ENCODE results near the gene BRAF. TPM values are rescaled to one million over a fixed set of nuclear protein-coding genes. Genes with fewer than 3 reads are reported as not detected.
A peak's percentile ranks its signal among the peaks of the same experiment; 100 is the strongest.
"Not testable (repeated sequence)": the region's sequence is repeated elsewhere in the genome, so short reads cannot be mapped to it uniquely, and the experiment has no call there.

The BRAF gene
- total RNA-seq, 2 experiments from 2014 or later: 25.1 to 33.3 TPM

GRCh38 chr7:140673063-140673773 lies 251.5 kb downstream of the BRAF start:
- Mint-ChIP-seq H3K27me3 (peaks cover 2% of the 10 kb centered on the region), H3K9me3 (ENCODE audit: low read depth) (no peaks in the 10 kb centered on the region), H3K4me1 (peaks cover 33% of the 10 kb centered on the region), H3K4me3 (peak overlapping the region; percentile 79), H3K36me3 (peaks cover 3% of the 10 kb centered on the region), H3K27ac (peak overlapping the region; percentile 78)
- ATAC-seq (peak; percentile 84), DNase-seq (peak; percentile 70)
- CTCF ChIA-PET: interaction anchor here (1.0 to 1.6 kb wide), 2 partner anchors 23 to 340 kb away, joined by 4 to 8 read pairs; partner anchors contain the start of gene NDUFB2

GRCh38 chr7:140672382-140673062 lies 252.2 kb downstream of the BRAF start, which contains the start of gene ADCK2:
Gene ADCK2 (plus strand): TSS chr7:140672945. CDS start chr7:140673331, 386 bp downstream.
- CTCF ChIA-PET: interaction anchor here (1.0 kb wide), 1 partner anchor 24 kb away, joined by 4 read pairs; the partner anchor contains the start of gene NDUFB2
- no peaks in the 10 kb centered on the region for H3K9me3 Mint-ChIP-seq (ENCODE audit: low read depth)
- H3K4me3 Mint-ChIP-seq: peak within 1 kb of the TSS; percentile 79
- peaks cover 5% of the 10 kb centered on the region for H3K27me3 Mint-ChIP-seq
- H3K36me3 Mint-ChIP-seq: peaks cover 3% of the 10 kb centered on the region
- peak; percentile 71 for DNase-seq
- peak within 1 kb of the TSS; percentile 78 for H3K27ac Mint-ChIP-seq
- peaks cover 33% of the 10 kb centered on the region for H3K4me1 Mint-ChIP-seq
- peak; percentile 81 for ATAC-seq

- DNase-seq (no peak), ATAC-seq (no peak)
- no peaks in the 10 kb centered on the region for H3K9me3 Mint-ChIP-seq (ENCODE audit: low read depth)
- no peak overlapping the region for H3K27ac Mint-ChIP-seq
- H3K27me3 Mint-ChIP-seq: peaks cover 5% of the 10 kb centered on the region
- CTCF ChIA-PET: no interaction called here
- peak overlapping the region; percentile 79 for H3K4me3 Mint-ChIP-seq
- peaks cover 33% of the 10 kb centered on the region for H3K4me1 Mint-ChIP-seq
- H3K36me3 Mint-ChIP-seq: peaks cover 3% of the 10 kb centered on the region
Measured at GRCh38 chr7:140671966-140672365, 252.8 kb downstream of the BRAF start.

GRCh38 chr7:140670343-140670935 lies 254.3 kb downstream of the BRAF start:
- ATAC-seq (no peak), DNase-seq (no peak)
- CTCF ChIA-PET: no interaction called here
- H3K36me3 Mint-ChIP-seq: no peaks in the 10 kb centered on the region
- no peaks in the 10 kb centered on the region for H3K9me3 Mint-ChIP-seq (ENCODE audit: low read depth)
- peaks cover 27% of the 10 kb centered on the region for H3K4me1 Mint-ChIP-seq
- peaks cover 5% of the 10 kb centered on the region for H3K27me3 Mint-ChIP-seq
- H3K27ac Mint-ChIP-seq: no peak overlapping the region
- no peak overlapping the region for H3K4me3 Mint-ChIP-seq

- not testable (repeated sequence) for DNase-seq; H3K9me3 Mint-ChIP-seq (ENCODE audit: low read depth); ATAC-seq; H3K27me3 Mint-ChIP-seq; H3K27ac Mint-ChIP-seq; H3K36me3 Mint-ChIP-seq; H3K4me3 Mint-ChIP-seq
- H3K4me1 Mint-ChIP-seq: peaks cover 21% of the 10 kb centered on the region
- CTCF ChIA-PET: interaction anchor here (2.4 kb wide), 1 partner anchor 17 kb away, joined by 7 read pairs; no protein-coding TSS in a partner anchor
Measured at GRCh38 chr7:140669862-140670261, 254.9 kb downstream of the BRAF start.

- no peak for ATAC-seq
- no peak for DNase-seq
Measured at GRCh38 chr7:140669352-140669751, 255.4 kb downstream of the BRAF start.

More at GRCh38 chr7:140669352-140669751, 255.4 kb downstream of the BRAF start:
- peaks cover 10% of the 10 kb centered on the region for H3K27me3 Mint-ChIP-seq
- H3K4me3 Mint-ChIP-seq: no peak overlapping the region
- CTCF ChIA-PET: interaction anchor here (1.1 to 2.4 kb wide), 3 partner anchors 16 to 23 kb away, joined by 3 to 7 read pairs (median 4); no protein-coding TSS in a partner anchor
- H3K36me3 Mint-ChIP-seq: no peaks in the 10 kb centered on the region
- no peak overlapping the region for H3K27ac Mint-ChIP-seq
- no peaks in the 10 kb centered on the region for H3K9me3 Mint-ChIP-seq (ENCODE audit: low read depth)
- H3K4me1 Mint-ChIP-seq: peaks cover 16% of the 10 kb centered on the region

Other genes starting within 250 kb of the BRAF start
- 100 to 1,000 TPM; 165 to 170 TPM for gene NDUFB2, start 228.2 kb downstream of the BRAF start, total RNA-seq
- 10 to 100 TPM; 51.6 to 70.8 TPM for gene MRPS33, start 90.0 kb upstream of the BRAF start, total RNA-seq
- 1 to 10 TPM in 1 of 2 experiments, under 1 TPM in 1; 0.18 to 1.9 TPM for gene TMEM178B, start 149.1 kb upstream of the BRAF start, total RNA-seq